Testis (tissue), 3 donors: ENCODE results near the gene ANO6. TPM values are rescaled to one million over a fixed set of nuclear protein-coding genes. Genes with fewer than 3 reads are reported as not detected.

Experiments
- DNase-seq: peaks from one replicate; pipeline ENCODE4 v3.0.0-alpha.2; 2019
- H3K27ac ChIP-seq, 2 donors: fragments of 200-600 bp; sonication (generic); one replicate each; pipeline ENCODE4 v1.5.1; 2019
- H3K27me3 ChIP-seq: fragments of 200-600 bp; sonication (generic); one replicate; pipeline ENCODE4 v1.5.1; 2019
- H3K36me3 ChIP-seq: fragments of 200-600 bp; sonication (generic); one replicate; pipeline ENCODE4 v1.5.1; 2017; ENCODE audit warnings: low read depth; ENCODE audit errors: missing control alignments
- H3K4me1 ChIP-seq: fragments of 200-600 bp; sonication (generic); one replicate; pipeline ENCODE4 v1.5.1; 2019
- H3K4me3 ChIP-seq, 2 donors: fragments of 200-600 bp; sonication (generic); one replicate each; pipeline ENCODE4 v1.5.1; 2017 to 2019
- H3K9me3 ChIP-seq: fragments of 200-600 bp; sonication (generic); one replicate; pipeline ENCODE4 v1.5.1; 2017
- CTCF ChIP-seq, 3 experiments: fragments of 450-650 bp in 2 of 3; fragments of 200-600 bp in 1 of 3; sonication (generic) in 1 of 3; IDR thresholded peaks; one replicate each; pipeline ENCODE4 v1.5.1; 2016 to 2019; ENCODE audit warnings: antibody characterized with exemption in 3 of 3, mild to moderate bottlenecking in 2 of 3, moderate library complexity in 1 of 3
- POLR2A ChIP-seq: fragments of 450-650 bp; IDR thresholded peaks from one replicate; pipeline ENCODE4 v1.6.1; 2017; ENCODE audit warnings: antibody characterized with exemption, mild to moderate bottlenecking, moderate library complexity
- WGBS, 2 donors: methylation state at CpG; one replicate each; pipeline ENCODE4 v1.1.5; 2018; 5-methylcytosine and 5-hydroxymethylcytosine counted together
- intact Hi-C: fragments of 100-400 bp; cut with DNase I; formaldehyde crosslinking; loops from one replicate; pipeline ENCODE4 v1.15.1; 2023; ENCODE audit warnings: low total_unique reads
- polyA plus RNA-seq: library from polyadenylated mRNA; stranded (reverse); fragments of 350-450 nt; fragmentation: Illumina TruSeq; extraction: RNeasy Lipid Tissue Mini Kit (QIAGEN cat#74804); gene quantifications from one replicate; pipeline ENCODE4 v1.2.3, GENCODE V29; 2014; ENCODE audit warnings: low read depth, low replicate concordance; ENCODE audit not compliant: insufficient read depth
- total RNA-seq, 2 donors: library from RNA; depleted of rRNA; stranded (reverse); fragments of >200 nt; gene quantifications; one replicate each; pipeline ENCODE4 v1.2.3, GENCODE V29; 2016

Gene ANO6
- total and polyA plus RNA-seq, 3 donors from 2014 or later = 33.1 to 75.7 (median 58.0) TPM

GRCh38 chr12:45263587-45263986, 47.7 kb downstream of the ANO6 start:
- Histone ChIP-seq H3K27ac (peak overlapping the region in 1 of 2 donors; percentile 25), H3K9me3 (no peaks in the 10 kb centered on the region), H3K27me3 (no peaks in the 10 kb centered on the region), H3K4me1 (peaks cover 20% of the 10 kb centered on the region), H3K4me3 (no peak overlapping the region), H3K36me3 (no peaks in the 10 kb centered on the region)
- TF ChIP-seq POLR2A = no peak
- no peak for TF ChIP-seq CTCF (IDR thresholded peaks at IDR 0.05)
- 53 to 57% methylated on average over 3 of the region's 3 CpGs for WGBS, 2 donors
- intact Hi-C loops = no loop called here
- DNase-seq = no peak

DNA sequence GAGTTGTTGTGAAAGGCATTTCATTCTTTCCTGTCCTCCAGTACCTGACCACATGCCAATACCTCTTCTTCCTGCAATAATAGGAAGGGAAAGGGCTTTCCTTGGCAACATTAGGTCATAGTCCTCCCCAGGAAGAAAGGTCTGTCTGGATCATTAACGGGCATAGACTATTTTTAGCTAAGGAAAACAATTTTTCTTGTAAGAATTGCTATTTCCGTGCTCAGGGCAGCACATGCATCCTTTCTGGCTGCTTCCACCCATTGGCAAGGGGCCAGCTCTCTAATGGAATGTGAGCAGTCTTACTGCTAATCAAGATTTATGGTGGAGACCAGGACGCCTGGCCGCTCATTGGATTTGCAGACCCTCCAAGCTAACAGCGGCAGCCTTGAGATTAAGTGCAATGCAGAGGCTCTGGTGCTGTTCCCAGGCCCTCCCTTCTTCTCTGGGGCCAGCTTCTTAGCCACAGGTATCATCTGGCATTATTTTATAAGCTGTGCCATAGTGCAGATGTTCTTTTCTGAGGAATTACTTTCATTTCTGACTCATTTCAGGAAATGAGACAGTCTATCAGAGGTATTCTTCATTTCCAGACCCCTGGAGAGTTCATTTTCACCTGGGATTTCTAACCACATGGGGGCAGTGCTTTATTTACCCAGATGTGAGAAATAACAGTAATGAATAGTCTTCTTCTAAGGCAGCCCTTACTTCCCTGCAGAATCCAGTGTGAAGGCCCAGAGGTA, 52.9 kb downstream of the ANO6 start:
- no peak for TF ChIP-seq POLR2A
- TF ChIP-seq CTCF (IDR thresholded peaks at IDR 0.05) = peak in 2 of 3 experiments; percentile 27 to 43
- intact Hi-C loops = no loop called here
- Histone ChIP-seq H3K4me3 (no peak overlapping the region), H3K27ac (peak overlapping the region; percentile 5 to 40), H3K27me3 (no peaks in the 10 kb centered on the region), H3K4me1 (peaks cover 27% of the 10 kb centered on the region), H3K9me3 (no peaks in the 10 kb centered on the region), H3K36me3 (no peaks in the 10 kb centered on the region)
- 31 to 50% methylated on average over 5 of the region's 5 CpGs for WGBS, 2 donors
- peak; percentile 72 for DNase-seq

DNA sequence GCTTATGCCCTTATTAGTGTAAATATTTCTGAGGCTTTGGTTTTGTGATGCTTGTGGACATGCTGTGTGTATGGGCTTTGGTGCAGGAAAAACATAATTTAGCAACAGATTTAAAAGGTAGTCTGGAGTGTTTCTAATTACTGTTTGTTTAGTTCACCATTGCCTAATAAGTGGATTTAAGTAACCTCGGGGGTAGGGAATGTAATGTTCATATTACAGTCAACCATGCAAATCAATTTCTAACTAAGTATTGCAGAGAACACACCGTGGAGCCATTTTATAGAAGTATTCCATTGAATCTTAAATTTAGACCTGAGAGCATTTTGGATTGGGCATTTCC, 53.5 kb downstream of the ANO6 start:
- H3K27me3 ChIP-seq = no peaks in the 10 kb centered on the region
- H3K4me3 ChIP-seq = no peak overlapping the region
- no peaks in the 10 kb centered on the region for H3K9me3 ChIP-seq
- intact Hi-C loops = no loop called here
- no peak overlapping the region for H3K27ac ChIP-seq
- H3K4me1 ChIP-seq = peaks cover 27% of the 10 kb centered on the region
- no peaks in the 10 kb centered on the region for H3K36me3 ChIP-seq
- no peak for TF ChIP-seq CTCF (IDR thresholded peaks at IDR 0.05)
- no peak for TF ChIP-seq POLR2A
- no peak for DNase-seq
- 73 to 77% methylated on average over 2 of the region's 2 CpGs for WGBS, 2 donors

GRCh38 chr12:45270951-45271350, 55.1 kb downstream of the ANO6 start:
- TF ChIP-seq POLR2A (no peak), CTCF (IDR thresholded peaks at IDR 0.05) (no peak)
- Histone ChIP-seq H3K4me1 (peaks cover 31% of the 10 kb centered on the region), H3K27me3 (no peaks in the 10 kb centered on the region), H3K27ac (no peak overlapping the region), H3K36me3 (no peaks in the 10 kb centered on the region), H3K9me3 (no peaks in the 10 kb centered on the region), H3K4me3 (no peak overlapping the region)
- WGBS, 2 donors = 80 to 95% methylated on average over 3 of the region's 3 CpGs
- intact Hi-C loops = no loop called here
- no peak for DNase-seq

DNA sequence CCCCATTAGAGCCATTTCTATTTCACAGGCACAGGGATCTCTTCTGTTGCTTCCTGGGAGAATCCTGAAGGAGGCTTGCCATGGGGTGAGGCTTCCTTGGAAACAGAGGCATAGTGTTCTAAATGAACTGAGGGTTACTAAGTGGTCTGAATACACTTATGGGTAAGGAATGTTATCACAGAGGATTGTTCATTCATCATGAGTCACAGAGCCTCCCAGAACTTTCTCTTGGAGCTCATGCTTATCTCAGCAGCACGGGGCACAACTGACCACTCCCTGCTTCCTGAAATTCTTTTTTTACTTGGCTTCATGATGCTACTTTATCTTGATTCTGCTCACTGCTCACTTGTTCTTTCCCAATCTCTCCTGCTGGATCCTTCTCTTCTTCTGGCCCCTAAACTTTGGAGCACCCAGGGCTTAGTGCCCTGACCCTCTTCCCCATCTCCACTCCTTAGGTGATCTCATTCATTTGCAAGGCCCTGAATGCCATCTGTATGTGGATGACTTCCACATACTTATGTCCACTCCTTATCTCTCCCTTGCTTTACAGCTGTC, 57.9 kb downstream of the ANO6 start:
- peaks cover 28% of the 10 kb centered on the region for H3K4me1 ChIP-seq
- 18 to 21% methylated on average over 1 of the region's 1 CpG for WGBS, 2 donors
- intact Hi-C loops = no loop called here

More for the DNA sequence above, 57.9 kb downstream of the ANO6 start:
- Histone ChIP-seq H3K9me3 (no peaks in the 10 kb centered on the region), H3K27ac (peak overlapping the region in 1 of 2 donors; percentile 41), H3K4me3 (no peak overlapping the region), H3K27me3 (no peaks in the 10 kb centered on the region), H3K36me3 (no peaks in the 10 kb centered on the region)
- DNase-seq = peak; percentile 47
- TF ChIP-seq POLR2A (no peak), CTCF (IDR thresholded peaks at IDR 0.05) (no peak)
